Brain microvascular endothelial cell (primary cell): Measurements from ENCODE around the gene PPP2R2C.

Source experiments
- DNase-seq: peaks from one replicate; pipeline ENCODE4 v3.0.0-alpha.2; 2020
- H3K27ac ChIP-seq: fragments of 250-450 bp; sonication (Bioruptor Pico); 2 replicates; pipeline ENCODE4 v1.5.1; 2020; ENCODE audit warnings: mild to moderate bottlenecking, moderate library complexity
- H3K27me3 ChIP-seq: fragments of 250-450 bp; sonication (Bioruptor Pico); replicated peaks from 2 replicates; pipeline ENCODE4 v1.5.1; 2020; ENCODE audit warnings: mild to moderate bottlenecking
- H3K36me3 ChIP-seq: fragments of 250-450 bp; sonication (Bioruptor Pico); replicated peaks from 2 replicates; pipeline ENCODE4 v1.5.1; 2020; ENCODE audit warnings: mild to moderate bottlenecking
- H3K4me3 ChIP-seq: 2 replicates; pipeline ENCODE4 v1.5.1; 2011; ENCODE audit warnings: low read depth, mild to moderate bottlenecking, control low read depth, low read length, moderate library complexity
- in situ Hi-C: cut with HindIII; loops from 2 replicates; pipeline ENCODE4 v1.10.0; 2017; ENCODE audit warnings: low sequenced_read_pairs, low pct_ligation_motif_present
- TF ChIP-seq, protein P1 (sequence below): IDR thresholded peaks from 2 replicates; pipeline ENCODE4 v1.5.1; 2011; ENCODE audit warnings: low read depth, mild to moderate bottlenecking, moderate library complexity, low read length, control low read depth, inconsistent platforms; ENCODE audit errors: missing control alignments

The PPP2R2C gene

DNA sequence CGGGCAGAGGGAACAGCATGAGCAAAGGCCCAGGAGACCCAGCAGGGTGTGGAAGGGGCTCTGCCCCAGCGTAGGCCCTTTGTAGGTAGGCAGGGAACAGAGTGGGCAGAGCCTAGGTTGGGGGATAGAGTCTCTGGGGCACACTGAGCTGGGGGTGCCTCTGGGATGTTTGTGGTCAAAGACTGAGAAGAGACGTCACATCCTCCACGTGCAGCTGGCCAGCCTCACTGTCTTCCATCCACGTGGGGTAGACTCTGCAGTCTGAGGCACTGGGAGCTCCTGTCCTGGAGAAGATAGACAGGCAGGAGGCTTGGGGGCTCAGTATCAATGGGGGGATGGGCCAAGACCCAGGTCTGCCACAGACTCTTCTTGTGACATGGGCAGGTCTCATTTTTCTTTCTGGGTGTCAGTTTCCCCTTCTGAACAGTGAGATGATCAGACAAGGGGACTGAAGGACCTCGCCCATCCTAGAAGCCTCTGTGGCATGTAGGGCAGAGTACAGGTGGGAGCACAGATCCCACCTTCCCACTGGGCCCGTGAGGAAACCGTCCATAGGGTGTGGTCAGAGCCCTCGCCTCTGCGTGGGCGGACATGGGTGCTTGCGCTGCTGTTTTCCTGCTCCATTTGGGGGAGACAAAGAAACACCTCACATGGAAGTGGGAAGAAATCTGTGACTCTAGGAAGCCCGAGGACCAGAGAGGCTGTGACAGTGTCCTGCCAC lies 179.9 kb downstream of the PPP2R2C start:
- TF ChIP-seq, protein P1, sequence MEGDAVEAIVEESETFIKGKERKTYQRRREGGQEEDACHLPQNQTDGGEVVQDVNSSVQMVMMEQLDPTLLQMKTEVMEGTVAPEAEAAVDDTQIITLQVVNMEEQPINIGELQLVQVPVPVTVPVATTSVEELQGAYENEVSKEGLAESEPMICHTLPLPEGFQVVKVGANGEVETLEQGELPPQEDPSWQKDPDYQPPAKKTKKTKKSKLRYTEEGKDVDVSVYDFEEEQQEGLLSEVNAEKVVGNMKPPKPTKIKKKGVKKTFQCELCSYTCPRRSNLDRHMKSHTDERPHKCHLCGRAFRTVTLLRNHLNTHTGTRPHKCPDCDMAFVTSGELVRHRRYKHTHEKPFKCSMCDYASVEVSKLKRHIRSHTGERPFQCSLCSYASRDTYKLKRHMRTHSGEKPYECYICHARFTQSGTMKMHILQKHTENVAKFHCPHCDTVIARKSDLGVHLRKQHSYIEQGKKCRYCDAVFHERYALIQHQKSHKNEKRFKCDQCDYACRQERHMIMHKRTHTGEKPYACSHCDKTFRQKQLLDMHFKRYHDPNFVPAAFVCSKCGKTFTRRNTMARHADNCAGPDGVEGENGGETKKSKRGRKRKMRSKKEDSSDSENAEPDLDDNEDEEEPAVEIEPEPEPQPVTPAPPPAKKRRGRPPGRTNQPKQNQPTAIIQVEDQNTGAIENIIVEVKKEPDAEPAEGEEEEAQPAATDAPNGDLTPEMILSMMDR: no peak
- in situ Hi-C loops: no loop called here
- Histone ChIP-seq H3K4me3 (no peak overlapping the region), H3K36me3 (peaks cover 3% of the 10 kb centered on the region), H3K27ac (no peak overlapping the region), H3K27me3 (no peaks in the 10 kb centered on the region)
- DNase-seq: no peak

DNA sequence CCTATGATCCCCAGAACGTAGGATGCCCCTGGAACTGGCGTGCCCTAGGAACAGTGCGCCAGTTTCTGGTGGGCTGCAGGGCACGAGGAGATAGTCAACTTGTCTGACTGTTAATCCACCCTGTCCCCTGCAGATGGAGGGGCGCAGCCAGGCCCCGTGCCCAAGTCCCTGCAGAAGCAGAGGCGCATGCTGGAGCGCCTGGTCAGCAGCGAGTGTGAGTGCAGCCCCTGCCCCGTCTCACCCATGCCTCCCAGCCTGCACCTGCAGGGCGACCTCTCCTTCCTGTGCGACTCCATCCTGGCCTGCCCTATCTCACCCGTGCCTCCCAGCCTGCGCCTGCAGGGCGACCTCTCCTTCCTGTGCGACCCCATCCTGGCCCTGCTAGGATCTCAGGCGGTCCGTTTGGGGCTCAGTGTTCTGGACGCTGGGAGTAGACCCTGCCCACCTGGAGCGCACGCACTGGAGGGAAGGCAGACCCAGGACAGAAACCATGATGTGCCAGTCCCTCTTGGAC lies 180.6 kb downstream of the PPP2R2C start:
- TF ChIP-seq, protein P1: no peak
- Histone ChIP-seq H3K27ac (no peak overlapping the region), H3K4me3 (no peak overlapping the region), H3K36me3 (peaks cover 3% of the 10 kb centered on the region), H3K27me3 (no peaks in the 10 kb centered on the region)
- in situ Hi-C loops: no loop called here
- DNase-seq: no peak

DNA sequence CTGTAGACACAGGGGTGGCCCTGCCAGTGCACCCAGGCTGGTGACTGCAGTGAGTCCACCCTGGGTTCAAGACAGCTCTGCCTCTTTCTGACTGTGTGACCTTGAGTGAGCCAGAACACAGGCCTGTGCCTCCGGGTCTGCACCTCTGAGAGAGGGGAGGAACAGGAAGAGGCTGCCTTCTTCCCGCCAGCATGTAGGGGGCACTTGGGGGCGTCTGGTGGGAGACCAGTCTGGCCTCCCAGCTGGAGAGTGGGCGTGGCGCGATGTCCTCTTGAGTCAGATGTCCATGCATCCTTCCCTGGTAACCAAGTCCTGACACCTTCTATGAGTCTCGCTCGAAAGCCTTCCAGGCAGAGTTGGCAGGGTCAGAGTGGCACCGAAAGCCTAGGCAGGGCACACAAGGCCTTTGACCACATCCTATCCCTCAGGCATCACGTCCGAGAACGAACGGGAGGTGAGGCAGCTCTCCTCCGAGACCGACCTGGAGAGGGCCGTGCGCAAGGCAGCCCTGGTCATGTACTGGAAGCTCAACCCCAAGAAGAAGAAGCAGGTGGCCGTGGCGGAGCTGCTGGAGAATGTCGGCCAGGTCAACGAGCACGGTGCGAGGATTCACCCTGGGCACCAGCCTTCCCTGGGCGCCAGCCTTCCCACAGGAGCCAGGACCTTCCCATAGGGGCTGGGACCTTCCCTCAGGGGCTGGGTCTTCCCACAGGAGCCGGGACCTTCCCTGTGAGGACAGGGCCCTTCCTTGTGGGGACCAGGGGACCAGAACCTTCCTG lies 181.5 kb downstream of the PPP2R2C start:
- no peak overlapping the region for H3K27ac ChIP-seq
- DNase-seq: no peak
- in situ Hi-C loops: no loop called here
- H3K27me3 ChIP-seq: no peaks in the 10 kb centered on the region
- TF ChIP-seq, protein P1: no peak
- H3K36me3 ChIP-seq: peaks cover 3% of the 10 kb centered on the region
- no peak overlapping the region for H3K4me3 ChIP-seq

DNA sequence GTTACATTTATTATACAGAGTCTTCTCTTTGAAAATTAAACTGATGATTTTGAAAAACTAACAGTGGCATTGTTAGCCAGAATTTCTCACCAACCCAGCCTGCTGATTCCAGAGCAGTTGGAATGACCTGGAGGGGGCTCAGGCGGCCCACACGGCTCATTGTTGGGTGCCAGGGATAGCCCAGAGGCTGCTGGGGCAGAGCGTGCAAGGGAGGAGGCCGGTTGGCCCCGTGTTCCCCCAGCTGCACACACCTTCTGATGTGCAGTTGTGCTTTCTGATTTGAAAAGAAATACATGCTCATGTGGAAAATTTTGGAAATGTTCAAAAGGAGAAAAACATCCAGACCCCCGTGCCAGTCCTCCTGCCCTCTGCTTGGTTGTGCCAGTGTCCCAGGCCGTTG lies 182.2 kb downstream of the PPP2R2C start:
- Histone ChIP-seq H3K36me3 (peaks cover 3% of the 10 kb centered on the region), H3K27me3 (no peaks in the 10 kb centered on the region), H3K4me3 (no peak overlapping the region), H3K27ac (no peak overlapping the region)
- DNase-seq: no peak
- TF ChIP-seq, protein P1: no peak
- in situ Hi-C loops: no loop called here

DNA sequence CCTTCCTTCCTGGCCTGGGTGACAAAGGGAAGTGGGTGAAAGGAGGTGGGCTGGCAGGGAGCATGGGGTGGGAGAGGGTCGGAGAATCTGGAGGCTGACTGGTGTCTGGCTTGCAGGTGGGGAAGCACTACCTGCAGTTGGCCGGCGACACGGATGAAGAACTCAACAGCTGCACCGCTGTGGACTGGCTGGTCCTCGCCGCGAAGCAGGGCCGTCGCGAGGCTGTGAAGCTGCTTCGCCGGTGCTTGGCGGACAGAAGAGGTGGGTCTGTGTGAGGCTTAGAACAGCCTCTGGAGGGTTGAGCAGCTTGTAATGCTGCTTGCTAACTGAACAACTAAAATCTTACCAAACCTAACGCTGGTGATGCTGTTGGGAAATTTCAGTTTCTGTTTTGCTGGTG lies 183.5 kb downstream of the PPP2R2C start:
- Histone ChIP-seq H3K4me3 (no peak overlapping the region), H3K36me3 (peaks cover 3% of the 10 kb centered on the region), H3K27ac (no peak overlapping the region), H3K27me3 (no peaks in the 10 kb centered on the region)
- no peak for DNase-seq
- in situ Hi-C loops: no loop called here
- TF ChIP-seq, protein P1: no peak
